GM18520 (cell line): ENCODE measurements around the gene PHAF1.

Source experiments
- ATAC-seq: cut with Tn5 transposase; IDR thresholded peaks from one replicate; pipeline ENCODE4 v1.9.1; 2021; ENCODE audit not compliant: unreplicated experiment

The PHAF1 gene

GRCh38 chr16:67177743-67178699 lies 68.3 kb downstream of the PHAF1 start:
- no peak for ATAC-seq

- no peak for ATAC-seq
These were observed 69.8 kb downstream of the PHAF1 start for GRCh38 chr16:67179421-67180080.

GRCh38 chr16:67180166-67180565 lies 70.4 kb downstream of the PHAF1 start:
- no peak for ATAC-seq

- no peak for ATAC-seq
These were observed 71.6 kb downstream of the PHAF1 start for GRCh38 chr16:67181346-67181745.

GRCh38 chr16:67182288-67182687 lies 72.5 kb downstream of the PHAF1 start:
- no peak for ATAC-seq

- ATAC-seq, result no peak
These were observed 73.5 kb downstream of the PHAF1 start for GRCh38 chr16:67183284-67183626.

GRCh38 chr16:67183627-67184452 lies 74.1 kb downstream of the PHAF1 start, which contains the start of gene MATCAP1:
MATCAP1 (minus strand) TSS chr16:67183963; CDS start chr16:67180610, 3,353 bp downstream.
- peak; percentile 84 for ATAC-seq

- no peak for ATAC-seq
These were observed 74.8 kb downstream of the PHAF1 start for GRCh38 chr16:67184453-67184994.

- ATAC-seq, result no peak
These were observed 75.4 kb downstream of the PHAF1 start for GRCh38 chr16:67184995-67185650.

GRCh38 chr16:67185651-67186134 lies 76.0 kb downstream of the PHAF1 start:
- ATAC-seq, result no peak

- no peak for ATAC-seq
These were observed 76.8 kb downstream of the PHAF1 start for GRCh38 chr16:67186550-67186950.

GRCh38 chr16:67187175-67187890 lies 77.6 kb downstream of the PHAF1 start:
- ATAC-seq, result no peak

- ATAC-seq, result no peak
These were observed 78.6 kb downstream of the PHAF1 start for GRCh38 chr16:67188323-67188722.

- ATAC-seq, result no peak
These were observed 79.1 kb downstream of the PHAF1 start for GRCh38 chr16:67188798-67189197.

GRCh38 chr16:67190041-67190440 lies 80.3 kb downstream of the PHAF1 start, which contains the start of gene EXOC3L1:
EXOC3L1 (minus strand) TSS chr16:67190136; CDS start chr16:67189676, 460 bp downstream.
- ATAC-seq, result no peak

GRCh38 chr16:67190448-67191399 lies 81.0 kb downstream of the PHAF1 start:
- ATAC-seq, result no peak

GRCh38 chr16:67191411-67191994 lies 81.8 kb downstream of the PHAF1 start:
- ATAC-seq, result no peak
